Caco-2 (cell line): ENCODE measurements around the gene PHF20. TPM values are rescaled to one million over a fixed set of nuclear protein-coding genes. Genes with fewer than 3 reads are reported as not detected.

Source experiments
- BruUV-seq: library from RNA; stranded (reverse); fragments of 400-500 nt; replicated peaks from 2 replicates; lab custom pipeline; 2021; lab: Mats Ljungman, UMichigan
- CTCF ChIA-PET: fragments of 300-600 bp; sonication (Branson Sonifier 250); formaldehyde crosslinking; loops from one replicate; lab custom pipeline; 2022; ENCODE audit warnings: antibody characterized with exemption; lab: Charles Lee
- POLR2A ChIA-PET: fragments of 300-600 bp; sonication (Branson Sonifier 250); formaldehyde crosslinking; loops from one replicate; lab custom pipeline; 2022; ENCODE audit warnings: antibody characterized with exemption; lab: Charles Lee
- DNase-seq, 2 experiments: peaks; one replicate each; pipeline versions ENCODE4 v3.0.0 to v3.0.0-alpha.2; 2020 to 2022
- H3K27me3 ChIP-seq: replicated peaks from 2 replicates; pipeline ENCODE4 v1.6.0; 2011; ENCODE audit warnings: low read length; ENCODE audit not compliant: control insufficient read depth, insufficient read depth
- H3K36me3 ChIP-seq: 2 replicates; pipeline ENCODE4 v1.5.1; 2011; ENCODE audit warnings: low read length; ENCODE audit not compliant: control insufficient read depth, insufficient read depth
- H3K4me1 ChIP-seq: fragments of 250-450 bp; sonication (Bioruptor Pico); 2 replicates; pipeline ENCODE4 v1.5.1; 2020; ENCODE audit warnings: mild to moderate bottlenecking
- H3K4me3 ChIP-seq: 2 replicates; pipeline ENCODE4 v1.5.1; 2011; ENCODE audit warnings: low read depth, mild to moderate bottlenecking, control low read depth, low read length
- H3K9me3 ChIP-seq: fragments of 250-450 bp; sonication (Bioruptor Pico); 2 replicates; pipeline ENCODE4 v1.5.1; 2020; ENCODE audit warnings: mild to moderate bottlenecking, moderate library complexity
- H3K27ac Mint-ChIP-seq: one replicate; pipeline ENCODE4 v1.8.0; 2022; ENCODE audit warnings: mixed read lengths; ENCODE audit not compliant: unreplicated experiment
- H3K27me3 Mint-ChIP-seq: one replicate; pipeline ENCODE4 v1.8.0; 2022; ENCODE audit warnings: mixed read lengths; ENCODE audit not compliant: insufficient read depth, unreplicated experiment
- H3K36me3 Mint-ChIP-seq: one replicate; pipeline ENCODE4 v1.8.0; 2022; ENCODE audit warnings: mild to moderate bottlenecking, mixed read lengths; ENCODE audit not compliant: insufficient read depth, unreplicated experiment
- H3K4me1 Mint-ChIP-seq: one replicate; pipeline ENCODE4 v1.8.0; 2022; ENCODE audit warnings: low read depth, mixed read lengths; ENCODE audit not compliant: unreplicated experiment
- H3K4me3 Mint-ChIP-seq: one replicate; pipeline ENCODE4 v1.8.0; 2022; ENCODE audit warnings: mild to moderate bottlenecking, moderate library complexity, mixed read lengths; ENCODE audit not compliant: unreplicated experiment
- H3K9me3 Mint-ChIP-seq: one replicate; pipeline ENCODE4 v1.8.0; 2022; ENCODE audit warnings: mixed read lengths; ENCODE audit not compliant: unreplicated experiment
- CTCF ChIP-seq, 2 experiments: fragments of 200-600 bp in 1 of 2; IDR thresholded peaks; 1 replicate in 1 of 2; 2 replicates in 1 of 2; pipeline versions ENCODE4 v1.5.1 to v1.8.0; 2011 to 2022; ENCODE audit warnings: antibody characterized with exemption in 1 of 2, control low read depth in 1 of 2, inconsistent platforms in 1 of 2, low read depth in 1 of 2, low read length in 1 of 2, mild to moderate bottlenecking in 1 of 2, moderate library complexity in 1 of 2; ENCODE audit not compliant: insufficient read depth in 1 of 2, severe bottlenecking in 1 of 2, unreplicated experiment in 1 of 2
- intact Hi-C: fragments of 100-400 bp; cut with micrococcal nuclease; formaldehyde crosslinking; loops from one replicate; pipeline ENCODE4 v1.10.0; 2022; ENCODE audit not compliant: unreplicated experiment
- total RNA-seq: library from RNA; stranded (reverse); gene quantifications from 2 replicates; pipeline ENCODE4 v1.2.3, GENCODE V29; 2022

PHF20 gene
- total RNA-seq, 1 experiment from 2014 or later: 109 TPM

- H3K9me3 ChIP-seq: no peaks in the 10 kb centered on the region
- DNase-seq: no peak
- H3K9me3 Mint-ChIP-seq: peaks cover 3% of the 10 kb centered on the region
- H3K4me3 ChIP-seq: no peak overlapping the region
- no peaks in the 10 kb centered on the region for H3K4me1 Mint-ChIP-seq
- intact Hi-C loops: no loop called here
- H3K27me3 Mint-ChIP-seq: no peaks in the 10 kb centered on the region
- TF ChIP-seq CTCF (IDR thresholded peaks at IDR 0.05; ENCODE audit: insufficient read depth in 1 of 2, low read depth in 1 of 2, low read length in 1 of 2, severe bottlenecking in 1 of 2, unreplicated experiment in 1 of 2): no peak
- H3K36me3 ChIP-seq: peaks cover 5% of the 10 kb centered on the region; the same call in 1 of the 2 replicates
- no peak overlapping the region for H3K27ac Mint-ChIP-seq
- no peaks in the 10 kb centered on the region for H3K27me3 ChIP-seq
- H3K36me3 Mint-ChIP-seq: peaks cover 43% of the 10 kb centered on the region
- no peaks in the 10 kb centered on the region for H3K4me1 ChIP-seq
- no peak overlapping the region for H3K4me3 Mint-ChIP-seq
- ChIA-PET CTCF (no interaction called here), POLR2A (no interaction called here)
- BruUV-seq: no TSS peak
These were observed 138.0 kb downstream of the PHF20 start for GRCh38 chr20:35909796-35910195.

- Histone ChIP-seq H3K36me3 (peaks cover 4% of the 10 kb centered on the region; the same call in 1 of the 2 replicates), H3K9me3 (no peaks in the 10 kb centered on the region), H3K27me3 (no peaks in the 10 kb centered on the region), H3K4me3 (no peak overlapping the region), H3K4me1 (no peaks in the 10 kb centered on the region)
- Mint-ChIP-seq H3K9me3 (no peaks in the 10 kb centered on the region), H3K36me3 (peaks cover 39% of the 10 kb centered on the region), H3K4me3 (no peak overlapping the region), H3K27ac (no peak overlapping the region), H3K4me1 (no peaks in the 10 kb centered on the region), H3K27me3 (no peaks in the 10 kb centered on the region)
- intact Hi-C loops: no loop called here
- ChIA-PET POLR2A (no interaction called here), CTCF (no interaction called here)
- no peak for DNase-seq
- no peak for TF ChIP-seq CTCF (IDR thresholded peaks at IDR 0.05; ENCODE audit: insufficient read depth in 1 of 2, low read depth in 1 of 2, low read length in 1 of 2, severe bottlenecking in 1 of 2, unreplicated experiment in 1 of 2)
- no TSS peak for BruUV-seq
These were observed 138.4 kb downstream of the PHF20 start for GRCh38 chr20:35910254-35910653.

GRCh38 chr20:35912881-35913280 lies 141.1 kb downstream of the PHF20 start:
- POLR2A ChIA-PET: no interaction called here

More at GRCh38 chr20:35912881-35913280, 141.1 kb downstream of the PHF20 start:
- no peak overlapping the region for H3K27ac Mint-ChIP-seq
- Histone ChIP-seq H3K4me1 (no peaks in the 10 kb centered on the region), H3K27me3 (no peaks in the 10 kb centered on the region), H3K9me3 (no peaks in the 10 kb centered on the region), H3K4me3 (no peak overlapping the region), H3K36me3 (peaks cover 9% of the 10 kb centered on the region; the same call in 1 of the 2 replicates)
- BruUV-seq: no TSS peak
- no peak for TF ChIP-seq CTCF (IDR thresholded peaks at IDR 0.05; ENCODE audit: insufficient read depth in 1 of 2, low read depth in 1 of 2, low read length in 1 of 2, severe bottlenecking in 1 of 2, unreplicated experiment in 1 of 2)
- H3K27me3 Mint-ChIP-seq: no peaks in the 10 kb centered on the region
- DNase-seq: no peak
- H3K9me3 Mint-ChIP-seq: no peaks in the 10 kb centered on the region
- no peak overlapping the region for H3K4me3 Mint-ChIP-seq
- H3K36me3 Mint-ChIP-seq: peaks cover 34% of the 10 kb centered on the region
- no peaks in the 10 kb centered on the region for H3K4me1 Mint-ChIP-seq
- intact Hi-C loops: no loop called here
- CTCF ChIA-PET: no interaction called here
